ENCODE measurements around the gene IRF1. TPM values are rescaled to one million over a fixed set of nuclear protein-coding genes. Genes with fewer than 3 reads are reported as not detected.
A peak's percentile ranks its signal among the peaks of the same experiment; 100 is the strongest.

IRF1 gene
- total RNA-seq, 2 donors from 2014 or later = 42.2 to 47.0 TPM

DNA sequence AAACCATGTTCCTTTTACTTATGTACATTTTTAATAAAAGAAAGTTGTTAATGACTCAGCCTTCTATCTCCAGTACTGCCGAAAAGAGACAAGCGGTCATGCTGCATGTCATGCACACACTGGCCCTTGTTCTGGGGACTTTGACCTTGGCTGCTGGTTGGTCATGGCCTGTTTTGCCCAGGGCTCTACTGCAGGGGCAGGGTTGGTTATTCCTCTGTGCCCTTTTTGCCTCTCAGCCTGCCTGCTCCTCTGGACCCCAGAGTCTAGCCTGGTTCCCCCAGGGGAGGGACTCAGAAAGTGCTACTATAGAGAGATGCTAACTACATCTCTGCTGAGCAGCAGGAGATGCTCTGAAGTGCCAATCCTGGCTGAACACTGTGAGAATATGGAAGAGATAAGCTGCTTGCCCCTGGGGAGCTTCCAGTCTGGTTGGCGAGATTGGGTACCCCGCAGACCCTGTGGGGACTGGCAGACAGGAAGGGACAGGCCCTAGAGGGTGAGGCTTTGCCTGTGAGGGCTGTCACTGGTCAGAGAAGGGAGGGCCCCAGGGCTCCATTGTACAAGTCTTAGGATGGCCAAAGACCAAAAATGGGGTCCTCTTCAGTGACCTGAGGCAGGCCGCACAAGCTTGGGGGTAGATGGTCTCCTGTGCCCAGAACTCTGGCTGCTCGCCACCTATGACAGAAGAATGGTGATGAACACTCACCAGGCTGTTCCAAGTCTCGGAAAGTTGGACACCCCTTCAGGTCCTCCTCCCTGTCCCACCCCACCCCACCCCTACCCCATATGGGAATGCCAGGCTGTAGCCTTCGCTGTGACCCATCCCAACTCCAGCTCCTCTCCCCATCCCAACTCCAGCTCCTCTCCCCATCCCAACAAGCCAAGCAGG lies 14.3 kb downstream of the IRF1 start:
- Histone ChIP-seq H3K4me3 (no peak overlapping the region), H3K27ac (no peak overlapping the region), H3K27me3 (replicated peaks; ENCODE audit: insufficient read depth) (no peaks in the 10 kb centered on the region), H3K9me3 (no peaks in the 10 kb centered on the region), H3K36me3 (no peaks in the 10 kb centered on the region), H3K4me1 (replicated peaks) (no peaks in the 10 kb centered on the region)
- intact Hi-C loops (cut with DNase I) = no loop called here
- TF ChIP-seq, protein P1, sequence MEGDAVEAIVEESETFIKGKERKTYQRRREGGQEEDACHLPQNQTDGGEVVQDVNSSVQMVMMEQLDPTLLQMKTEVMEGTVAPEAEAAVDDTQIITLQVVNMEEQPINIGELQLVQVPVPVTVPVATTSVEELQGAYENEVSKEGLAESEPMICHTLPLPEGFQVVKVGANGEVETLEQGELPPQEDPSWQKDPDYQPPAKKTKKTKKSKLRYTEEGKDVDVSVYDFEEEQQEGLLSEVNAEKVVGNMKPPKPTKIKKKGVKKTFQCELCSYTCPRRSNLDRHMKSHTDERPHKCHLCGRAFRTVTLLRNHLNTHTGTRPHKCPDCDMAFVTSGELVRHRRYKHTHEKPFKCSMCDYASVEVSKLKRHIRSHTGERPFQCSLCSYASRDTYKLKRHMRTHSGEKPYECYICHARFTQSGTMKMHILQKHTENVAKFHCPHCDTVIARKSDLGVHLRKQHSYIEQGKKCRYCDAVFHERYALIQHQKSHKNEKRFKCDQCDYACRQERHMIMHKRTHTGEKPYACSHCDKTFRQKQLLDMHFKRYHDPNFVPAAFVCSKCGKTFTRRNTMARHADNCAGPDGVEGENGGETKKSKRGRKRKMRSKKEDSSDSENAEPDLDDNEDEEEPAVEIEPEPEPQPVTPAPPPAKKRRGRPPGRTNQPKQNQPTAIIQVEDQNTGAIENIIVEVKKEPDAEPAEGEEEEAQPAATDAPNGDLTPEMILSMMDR (IDR thresholded peaks at IDR 0.05) = no peak
- TF ChIP-seq POLR2A (IDR thresholded peaks at IDR 0.05) (no peak), POLR2AphosphoS5 (IDR thresholded peaks at IDR 0.05) (no peak)
- 88% methylated on average over 7 of the region's 8 CpGs for WGBS
- DNase-seq (ENCODE audit: low spot score) = no peak

- H3K4me3 ChIP-seq = no peak overlapping the region
- H3K9me3 ChIP-seq = no peaks in the 10 kb centered on the region
- TF ChIP-seq POLR2A (IDR thresholded peaks at IDR 0.05) (no peak), POLR2AphosphoS5 (IDR thresholded peaks at IDR 0.05) (no peak)
- TF ChIP-seq, protein P1 (IDR thresholded peaks at IDR 0.05) = no peak
- no peak for DNase-seq (ENCODE audit: low spot score)
- peak overlapping the region in 1 of 2 donors; percentile 1 for H3K27ac ChIP-seq
- no peaks in the 10 kb centered on the region for H3K36me3 ChIP-seq
- no peaks in the 10 kb centered on the region for H3K27me3 ChIP-seq (replicated peaks; ENCODE audit: insufficient read depth)
- 62% methylated on average over 6 of the region's 6 CpGs for WGBS
- H3K4me1 ChIP-seq (replicated peaks) = no peaks in the 10 kb centered on the region
- intact Hi-C loops (cut with DNase I) = no loop called here
Observed at GRCh38 chr5:132475497-132475882, 15.1 kb downstream of the IRF1 start.

GRCh38 chr5:132474881-132475496 lies 15.6 kb downstream of the IRF1 start:
- no peak for DNase-seq (ENCODE audit: low spot score)
- Histone ChIP-seq H3K36me3 (no peaks in the 10 kb centered on the region), H3K4me3 (no peak overlapping the region), H3K27me3 (replicated peaks; ENCODE audit: insufficient read depth) (no peaks in the 10 kb centered on the region), H3K9me3 (no peaks in the 10 kb centered on the region), H3K27ac (peak overlapping the region in 1 of 2 donors; percentile 1), H3K4me1 (replicated peaks) (no peaks in the 10 kb centered on the region)
- TF ChIP-seq, protein P1 (IDR thresholded peaks at IDR 0.05) = no peak
- TF ChIP-seq POLR2A (IDR thresholded peaks at IDR 0.05) (no peak), POLR2AphosphoS5 (IDR thresholded peaks at IDR 0.05) (no peak)
- 58% methylated on average over 4 of the region's 4 CpGs for WGBS
- intact Hi-C loops (cut with DNase I) = no loop called here

- 93% methylated on average over 3 of the region's 3 CpGs for WGBS
- Histone ChIP-seq H3K36me3 (no peaks in the 10 kb centered on the region), H3K4me1 (replicated peaks) (no peaks in the 10 kb centered on the region), H3K27me3 (replicated peaks; ENCODE audit: insufficient read depth) (no peaks in the 10 kb centered on the region), H3K9me3 (no peaks in the 10 kb centered on the region), H3K27ac (no peak overlapping the region), H3K4me3 (no peak overlapping the region)
- TF ChIP-seq POLR2A (IDR thresholded peaks at IDR 0.05) (no peak), POLR2AphosphoS5 (IDR thresholded peaks at IDR 0.05) (no peak)
- TF ChIP-seq, protein P1 (IDR thresholded peaks at IDR 0.05) = no peak
- intact Hi-C loops (cut with DNase I) = no loop called here
- no peak for DNase-seq (ENCODE audit: low spot score)
Observed at GRCh38 chr5:132474131-132474723, 16.3 kb downstream of the IRF1 start.

Measured in prostate gland (tissue), 2 donors.